RKO (cell line): ENCODE data around the gene MRTFA.

Experiments
- DNase-seq: peaks from one replicate; pipeline ENCODE4 v3.0.0-alpha.2; 2016; ENCODE audit warnings: low spot score

MRTFA gene

DNA sequence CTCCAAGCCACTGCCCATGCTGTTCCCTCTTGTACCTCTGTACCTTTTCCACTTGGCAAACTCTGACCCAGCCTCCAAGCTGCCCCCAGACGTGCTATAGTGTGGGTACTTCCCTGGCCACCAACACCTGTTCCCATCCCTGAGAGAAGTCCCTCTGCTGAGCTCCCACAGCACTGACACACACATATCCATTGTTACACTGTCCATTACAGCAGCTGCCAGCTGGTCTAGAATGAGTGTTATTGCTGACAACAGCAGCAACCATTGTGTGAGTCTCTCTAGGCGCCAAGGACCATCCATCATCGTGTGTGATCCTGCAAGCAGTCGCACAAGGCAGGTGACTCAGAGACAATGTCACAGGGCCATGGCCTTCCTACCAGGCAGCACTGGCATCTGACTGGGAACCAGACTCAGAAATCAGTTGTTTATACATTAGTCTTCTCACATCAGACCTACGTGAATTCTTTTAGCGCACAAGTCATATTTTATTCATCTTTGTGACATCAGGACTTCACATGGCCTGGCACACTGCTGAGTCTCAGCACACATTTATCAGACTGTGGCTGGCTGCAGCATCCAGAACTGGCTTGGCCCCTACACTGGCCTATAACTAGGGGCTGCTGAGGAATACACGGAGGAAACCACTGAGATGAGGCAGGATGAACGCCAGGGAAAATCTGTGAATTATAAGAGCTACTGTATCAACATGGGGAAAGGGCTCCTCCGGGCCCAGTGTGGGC lies 209.8 kb downstream of the MRTFA start:
- peak; percentile 35 for DNase-seq

DNA sequence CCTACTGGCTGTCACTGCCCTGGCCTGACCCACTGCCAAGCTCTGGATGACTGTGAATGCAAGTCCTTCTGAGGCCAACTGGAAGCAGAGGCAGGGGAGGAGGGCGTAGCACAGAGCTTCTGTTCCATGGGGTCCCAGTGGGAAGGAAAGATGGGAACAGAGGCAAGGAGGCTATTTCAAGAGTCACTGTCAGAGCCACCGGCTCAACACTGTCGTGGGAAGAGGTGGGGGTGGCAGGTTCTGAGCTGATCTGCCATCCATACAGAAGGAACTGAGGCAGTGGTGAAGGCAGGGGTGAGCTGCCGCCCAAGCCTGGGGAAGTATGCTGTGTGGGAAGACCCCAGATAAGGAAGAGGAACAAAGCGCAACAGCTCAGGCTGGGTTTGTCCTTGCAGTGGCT lies 211.4 kb downstream of the MRTFA start:
- DNase-seq = no peak

DNA sequence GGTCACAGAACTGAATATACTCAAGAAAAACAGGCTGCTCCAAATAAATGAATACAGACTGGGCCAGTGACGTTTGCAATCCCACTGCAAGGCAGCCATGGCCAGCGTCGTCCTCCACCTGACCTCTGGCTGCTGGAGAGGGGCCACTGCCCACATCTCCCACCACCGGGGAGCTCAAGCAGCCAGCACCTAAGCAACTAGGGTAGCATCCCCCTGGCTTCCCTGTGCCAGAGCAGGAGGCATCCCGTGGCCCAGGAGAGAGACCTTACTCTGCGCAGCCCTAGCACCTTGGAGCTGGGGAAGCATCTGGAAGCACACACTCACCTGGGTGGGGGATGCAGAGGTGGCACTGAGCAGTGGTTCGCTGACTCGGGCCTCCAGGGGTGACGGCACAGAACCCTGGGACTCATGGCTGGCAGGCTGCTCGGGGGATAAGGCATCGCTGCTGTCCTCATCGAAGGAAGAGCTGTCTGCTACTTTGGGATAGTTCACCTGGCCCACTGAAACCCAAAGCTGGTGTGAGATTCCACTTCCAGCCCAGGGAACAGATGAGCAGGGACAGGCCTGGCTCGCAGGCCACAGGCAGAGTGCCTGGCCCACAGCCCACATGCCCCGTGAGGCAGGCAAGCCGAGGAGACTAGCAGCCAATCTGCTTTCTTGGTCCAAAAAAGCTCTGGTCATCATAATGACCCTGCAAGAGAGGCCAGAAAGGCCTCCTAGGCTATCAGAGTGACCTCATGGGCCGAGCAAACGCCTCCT lies 212.5 kb downstream of the MRTFA start:
- no peak for DNase-seq

DNA sequence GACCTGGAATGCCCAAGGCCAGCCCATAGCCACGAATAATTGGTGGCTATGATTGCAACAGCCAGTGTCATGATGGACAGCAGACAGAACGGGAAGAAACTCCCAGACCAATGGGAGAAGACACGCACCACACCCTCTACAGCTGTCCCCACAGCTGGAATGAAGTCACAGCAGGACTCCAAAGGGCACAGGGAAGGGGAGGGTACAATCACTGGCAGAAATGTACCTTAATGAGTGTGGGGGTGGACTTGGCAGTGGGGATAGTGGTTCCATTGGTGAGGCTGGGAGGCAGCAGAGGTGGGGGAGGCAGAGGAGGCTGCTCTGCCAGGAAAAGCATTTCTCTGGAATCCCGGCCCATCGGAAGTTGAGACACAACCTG lies 213.2 kb downstream of the MRTFA start:
- no peak for DNase-seq

DNA sequence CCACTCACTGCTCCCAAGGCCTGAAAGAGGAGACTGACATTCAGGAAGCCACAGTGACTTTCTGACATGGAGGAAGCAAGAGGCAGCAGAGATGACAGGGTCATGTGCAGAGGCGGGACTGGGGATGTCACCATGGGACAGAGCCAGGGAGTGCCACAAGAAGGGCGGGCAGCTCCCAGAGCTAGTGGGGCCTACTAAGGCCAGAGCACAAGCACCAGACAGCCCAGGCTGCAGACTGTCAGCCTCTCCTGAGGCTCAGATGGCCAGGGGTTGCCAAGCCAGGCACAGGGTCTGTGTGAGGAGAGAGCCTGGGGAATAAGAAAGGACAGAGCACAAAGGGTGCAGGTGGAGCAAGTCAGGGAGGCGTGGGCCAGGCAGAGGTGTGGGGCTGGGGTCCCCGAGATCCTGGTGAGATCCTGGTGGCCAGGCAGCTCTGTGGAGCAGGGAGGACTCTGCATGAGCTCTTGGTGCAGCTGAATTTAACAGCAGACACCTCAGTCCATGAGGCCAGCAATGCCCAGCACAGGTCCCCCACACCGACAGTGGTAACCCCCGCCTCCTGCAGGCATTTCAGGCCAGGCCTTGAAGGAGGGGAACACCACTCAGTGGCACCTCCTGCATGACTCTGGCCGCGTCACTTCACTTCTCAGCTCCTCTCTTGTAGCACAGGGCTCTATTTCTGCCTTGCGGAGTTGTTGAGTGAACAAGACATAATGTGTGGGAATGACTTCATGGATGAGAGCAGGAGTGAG lies 213.8 kb downstream of the MRTFA start:
- DNase-seq = no peak

DNA sequence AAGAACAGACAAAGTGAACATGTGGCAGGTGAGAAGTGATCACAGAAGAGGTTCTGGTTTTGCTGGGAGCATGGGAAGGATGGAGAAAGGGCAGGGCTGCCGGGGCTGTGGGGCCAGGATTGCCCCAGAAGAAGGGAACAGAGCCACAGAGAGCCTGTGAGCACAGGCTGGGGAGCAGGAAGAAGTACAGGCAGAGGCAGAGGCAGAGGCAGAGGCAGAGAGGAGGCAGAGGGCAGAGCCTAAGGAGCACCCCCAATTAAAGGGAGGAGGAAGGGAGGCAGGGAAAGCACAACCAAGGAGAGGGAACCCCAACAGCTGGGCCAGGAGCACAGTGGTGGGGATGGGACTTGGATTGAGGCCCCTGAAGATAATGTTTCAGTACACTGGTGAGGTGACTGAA lies 214.6 kb downstream of the MRTFA start:
- no peak for DNase-seq

DNA sequence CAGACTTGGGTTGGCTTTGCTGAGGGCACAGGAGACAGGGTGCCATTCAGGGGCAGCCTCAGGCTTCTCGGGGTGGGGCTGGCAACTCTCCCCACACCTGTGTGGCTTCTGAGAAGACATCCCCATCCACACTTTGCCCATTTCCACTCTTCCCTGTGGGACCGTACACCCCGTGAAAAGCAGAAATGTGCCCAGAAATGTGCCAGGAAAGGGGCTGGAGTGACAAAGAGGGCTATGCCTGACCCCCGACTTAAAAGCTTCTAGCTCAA lies 215.5 kb downstream of the MRTFA start:
- DNase-seq = no peak

DNA sequence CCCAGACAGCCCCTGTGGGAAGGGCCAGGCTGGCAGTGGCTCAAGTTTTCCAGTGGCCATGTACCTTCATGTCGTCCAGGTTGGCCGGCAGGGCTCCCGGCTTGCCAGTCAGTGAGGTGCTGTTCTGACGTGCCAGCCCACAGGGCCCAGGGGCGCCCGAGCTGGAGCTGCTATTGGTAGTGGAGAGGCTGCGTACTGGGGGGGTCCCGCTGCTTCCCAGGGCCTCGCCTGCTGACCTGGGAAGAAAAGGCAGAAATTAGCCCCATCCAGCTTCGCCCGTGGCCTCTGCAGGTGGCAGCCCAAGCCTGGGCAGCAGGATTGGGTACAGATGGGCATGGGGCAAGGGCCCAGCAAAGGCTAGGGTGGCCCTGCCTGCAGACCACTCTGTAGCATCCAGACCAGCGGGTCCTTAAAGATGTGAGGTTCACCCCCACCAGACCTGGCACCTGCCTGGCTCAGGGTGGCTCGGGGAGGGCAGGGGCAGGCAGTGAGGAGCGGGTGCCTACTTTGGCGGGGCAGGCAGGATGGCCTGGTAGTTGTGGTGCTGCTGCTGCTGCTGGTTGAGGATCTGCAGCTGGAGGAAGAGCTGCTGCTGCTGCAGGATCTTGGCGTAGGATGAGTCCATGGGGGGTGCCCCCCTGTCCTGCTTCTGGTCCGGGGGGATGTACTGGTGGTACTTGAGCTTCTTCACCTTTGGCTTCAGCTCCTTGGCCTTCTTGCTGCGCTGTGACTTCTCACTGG lies 216.0 kb downstream of the MRTFA start:
- no peak for DNase-seq

DNA sequence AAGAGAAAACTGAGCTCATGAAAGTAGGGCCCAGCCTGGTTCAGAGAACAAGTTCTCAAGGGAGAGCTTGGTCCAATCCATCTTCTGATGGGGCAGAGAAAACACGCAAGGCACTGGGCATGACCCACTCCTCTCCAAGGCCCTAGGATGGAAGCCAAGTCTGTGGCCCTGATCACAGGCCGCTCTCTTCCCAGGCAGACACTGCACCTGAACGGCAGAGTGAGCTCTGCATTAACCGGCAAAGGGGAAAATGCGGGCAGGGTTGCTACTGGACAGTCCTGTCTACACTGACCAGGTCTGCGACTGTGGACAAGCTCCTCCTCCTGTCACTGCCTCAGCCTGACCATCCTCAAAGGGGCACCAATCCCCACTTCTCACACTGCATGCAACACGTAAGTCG lies 216.8 kb downstream of the MRTFA start:
- no peak for DNase-seq

DNA sequence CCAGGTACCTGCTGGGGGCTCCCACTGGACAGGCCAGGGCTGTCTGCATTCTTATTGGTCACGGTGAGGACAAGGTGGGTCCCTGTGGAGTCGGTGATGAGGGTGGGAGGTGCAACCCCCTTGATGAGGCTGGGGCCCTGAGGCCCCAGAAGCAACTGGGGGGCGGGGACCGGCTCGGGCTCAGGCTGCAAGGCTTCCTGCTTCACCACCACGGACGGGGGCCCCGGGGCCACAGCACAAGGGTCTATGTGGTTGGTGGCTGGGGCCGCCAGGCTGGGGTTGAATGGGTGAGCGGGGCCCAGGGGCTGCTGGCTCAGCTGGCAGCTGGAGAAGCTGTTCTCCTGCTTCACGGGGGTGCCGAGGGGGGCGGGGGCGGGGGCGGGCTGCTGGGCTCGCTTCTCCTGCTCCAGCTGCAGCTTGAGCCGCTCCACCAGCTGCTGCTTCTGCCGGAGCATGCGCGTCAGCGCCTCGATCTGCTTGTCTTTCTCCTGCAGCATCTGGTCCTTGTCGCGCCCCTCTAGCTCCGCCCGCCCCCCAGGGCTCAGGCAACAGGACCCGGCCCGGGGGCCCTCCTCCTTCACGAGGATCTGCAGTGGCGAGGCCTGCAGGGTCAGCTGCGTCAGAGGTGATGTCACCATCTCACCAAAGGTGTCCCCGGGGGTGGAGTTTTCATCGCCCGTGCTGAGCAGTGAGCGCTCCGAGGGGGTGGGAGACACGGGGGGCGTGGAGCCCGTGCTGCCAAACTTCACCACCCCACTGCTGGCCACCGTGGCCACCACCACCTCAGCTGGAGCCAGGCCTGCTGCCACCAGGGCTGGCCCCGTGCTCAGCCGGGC lies 217.9 kb downstream of the MRTFA start:
- no peak for DNase-seq

DNA sequence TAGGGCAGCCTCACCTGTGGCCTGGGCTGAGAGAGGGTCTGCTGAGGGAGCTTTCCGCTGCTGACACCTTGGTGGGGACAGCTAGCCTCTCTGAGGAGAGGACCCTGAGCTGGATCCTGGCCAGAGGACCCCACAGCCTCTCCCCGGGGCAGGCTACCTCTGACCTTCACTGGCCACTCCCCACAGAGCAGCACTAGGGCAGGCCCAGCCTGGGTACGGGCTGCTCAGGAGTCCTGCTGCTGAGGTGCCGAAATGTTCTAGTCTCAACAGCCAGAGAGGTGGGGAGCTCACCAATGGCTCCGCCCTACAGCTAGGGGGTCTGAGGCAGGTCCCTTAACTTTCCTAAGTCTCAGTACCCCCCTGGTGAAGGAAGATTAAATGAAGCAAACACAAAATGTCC lies 218.6 kb downstream of the MRTFA start:
- no peak for DNase-seq

DNA sequence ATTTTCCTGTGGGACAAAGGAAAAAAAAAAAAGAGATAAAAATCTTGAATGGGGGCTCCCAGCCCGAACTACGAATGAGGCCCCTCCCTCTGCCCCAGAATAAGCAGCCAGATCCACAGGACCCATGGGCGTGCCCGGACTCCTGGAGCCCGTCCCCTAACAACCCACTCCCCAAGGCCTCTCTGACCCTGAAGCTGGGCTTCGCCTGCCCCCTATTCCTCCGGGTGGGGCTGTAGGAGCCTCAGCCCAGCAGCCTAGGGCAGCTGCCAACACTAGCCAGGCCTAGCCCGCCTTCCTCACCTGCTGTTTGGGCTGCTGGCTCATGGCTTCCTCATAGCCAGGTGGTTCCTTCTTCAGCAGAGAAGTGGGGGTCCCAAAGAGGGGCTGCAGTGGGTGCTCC lies 219.5 kb downstream of the MRTFA start:
- no peak for DNase-seq

DNA sequence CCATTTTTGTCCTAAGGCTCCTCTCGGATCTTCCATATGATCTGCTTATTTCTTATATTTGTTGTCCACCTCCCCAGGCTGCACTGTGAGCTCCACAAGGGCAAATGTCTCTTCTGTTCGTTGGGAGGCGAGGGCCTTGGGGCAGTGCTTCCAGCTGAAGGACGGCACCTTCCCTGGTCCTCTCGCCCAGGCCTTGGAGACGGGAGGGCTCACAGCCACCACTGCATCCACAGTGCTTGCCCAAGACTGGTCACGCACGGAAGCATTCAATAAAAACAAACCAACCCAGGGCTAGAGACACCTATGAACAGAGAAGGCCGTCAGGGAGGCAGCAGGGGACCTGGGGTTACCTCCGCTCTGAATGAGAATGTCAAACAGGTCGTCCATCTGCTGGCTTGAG lies 219.9 kb downstream of the MRTFA start:
- DNase-seq = no peak

DNA sequence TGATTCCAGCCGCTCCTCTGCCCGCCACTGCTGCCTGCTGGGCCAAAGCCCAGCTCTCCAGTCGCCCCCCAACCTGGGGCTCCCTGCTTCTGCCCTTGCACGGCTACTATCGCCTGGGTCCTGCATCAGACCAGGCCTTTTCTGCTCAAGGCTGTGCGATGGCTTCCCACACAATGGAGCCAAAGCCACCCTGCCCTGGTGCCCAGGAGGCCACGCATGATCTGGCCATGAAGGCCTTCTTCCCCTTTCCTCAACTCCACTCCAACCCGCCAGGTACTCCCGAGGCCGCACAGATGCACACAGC lies 220.3 kb downstream of the MRTFA start:
- DNase-seq = no peak

DNA sequence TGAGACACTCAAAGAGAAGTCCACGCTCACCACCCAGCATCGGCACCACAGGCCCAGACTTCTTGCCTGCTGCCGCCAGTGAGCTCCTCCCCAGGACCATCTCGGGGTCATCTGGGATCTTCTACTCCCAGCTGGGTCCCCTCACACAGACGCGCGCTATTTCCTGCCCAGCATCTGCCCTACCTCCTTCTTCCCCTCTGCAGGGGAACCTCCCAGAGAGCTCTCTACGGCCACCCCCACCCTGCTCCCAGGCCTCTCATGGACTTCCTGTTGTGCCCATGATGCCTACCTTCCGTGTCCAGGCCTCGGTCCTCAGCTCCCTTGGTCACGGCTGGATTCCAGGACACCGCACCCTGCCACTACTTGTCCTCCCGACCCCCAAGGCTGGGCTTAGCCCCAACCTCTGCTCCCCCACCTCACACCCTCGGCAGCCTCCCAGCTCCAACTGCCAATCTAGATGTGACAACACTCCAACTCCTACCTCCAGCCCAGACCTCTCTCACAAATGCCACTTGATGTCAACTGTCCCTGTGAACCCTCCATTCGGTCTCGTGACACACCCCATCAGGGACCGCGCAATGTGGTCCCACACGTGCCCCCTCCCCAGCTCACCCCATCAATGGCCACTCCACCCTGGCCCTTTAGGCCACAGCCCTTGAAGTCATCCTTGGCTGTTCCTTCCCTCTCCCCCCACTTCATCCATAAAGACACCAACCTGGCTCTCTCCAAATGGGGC lies 220.8 kb downstream of the MRTFA start:
- DNase-seq = no peak

DNA sequence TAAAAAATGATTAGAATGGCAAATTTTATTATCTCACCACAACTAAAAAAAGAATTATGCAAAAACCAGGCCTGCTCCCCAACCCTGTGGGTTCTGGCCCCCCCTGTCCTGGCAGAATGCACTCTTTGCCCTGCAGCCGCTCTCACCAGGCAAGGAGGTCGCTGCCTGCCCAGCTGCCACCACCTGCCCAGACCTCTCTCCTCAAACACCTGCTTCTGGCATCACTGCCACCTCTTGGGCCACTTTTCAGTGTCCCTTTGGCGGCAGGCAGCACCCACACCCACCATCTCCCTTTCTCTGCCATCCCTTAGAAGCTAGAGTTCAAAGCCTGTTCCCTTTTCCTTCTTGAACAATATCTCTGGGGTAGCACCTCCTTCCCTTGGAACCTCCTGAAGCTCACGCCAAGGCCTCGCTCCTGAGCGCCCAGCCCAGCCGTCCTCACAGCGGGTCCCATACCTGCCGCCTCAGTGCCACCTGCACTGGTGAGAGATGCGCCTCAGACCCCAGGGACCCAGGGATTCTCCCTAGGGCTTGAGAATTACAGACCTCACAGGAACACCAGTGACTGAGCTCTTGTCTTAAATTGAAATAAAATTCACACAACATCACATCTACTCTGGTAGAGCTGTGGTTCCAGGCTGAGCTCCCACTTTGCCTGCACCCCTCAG lies 221.5 kb downstream of the MRTFA start:
- no peak for DNase-seq

DNA sequence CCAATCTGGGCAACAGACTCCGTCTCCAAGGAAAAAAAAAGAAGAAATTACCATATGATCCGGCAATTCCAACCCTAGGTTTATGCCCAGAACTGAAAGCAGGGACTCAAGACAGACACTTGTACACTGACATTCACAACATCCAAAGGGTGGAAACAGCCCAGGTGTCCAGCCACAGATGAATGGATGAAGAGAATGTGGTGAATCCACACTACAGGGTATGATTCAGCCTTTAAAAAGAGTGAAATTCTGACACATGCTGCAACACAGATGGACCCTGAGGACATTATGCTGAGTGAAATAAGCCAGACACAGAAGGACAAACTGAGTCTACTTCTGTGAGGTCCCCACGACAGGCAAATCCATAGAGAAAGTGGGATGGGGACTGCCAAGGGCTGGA lies 222.2 kb downstream of the MRTFA start:
- no peak for DNase-seq

DNA sequence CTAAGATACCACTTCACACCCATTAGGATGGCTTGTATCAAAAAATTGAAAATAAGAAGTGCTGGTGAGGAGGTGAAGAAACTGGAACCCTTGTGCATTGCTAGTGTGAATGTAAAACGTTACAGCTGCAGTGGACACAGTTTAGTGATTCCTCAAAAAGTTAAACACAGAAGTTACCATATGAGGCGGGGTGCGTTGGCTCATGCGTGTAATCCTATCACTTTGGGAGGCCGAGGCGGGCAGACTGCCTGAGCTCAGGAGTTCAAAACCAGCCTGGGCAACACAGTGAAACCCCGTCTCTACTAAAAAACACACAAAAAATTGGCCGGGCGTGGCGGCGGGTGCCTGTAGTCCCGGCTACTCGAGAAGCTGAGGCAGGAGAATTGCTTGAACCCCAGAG lies 222.6 kb downstream of the MRTFA start:
- no peak for DNase-seq

DNA sequence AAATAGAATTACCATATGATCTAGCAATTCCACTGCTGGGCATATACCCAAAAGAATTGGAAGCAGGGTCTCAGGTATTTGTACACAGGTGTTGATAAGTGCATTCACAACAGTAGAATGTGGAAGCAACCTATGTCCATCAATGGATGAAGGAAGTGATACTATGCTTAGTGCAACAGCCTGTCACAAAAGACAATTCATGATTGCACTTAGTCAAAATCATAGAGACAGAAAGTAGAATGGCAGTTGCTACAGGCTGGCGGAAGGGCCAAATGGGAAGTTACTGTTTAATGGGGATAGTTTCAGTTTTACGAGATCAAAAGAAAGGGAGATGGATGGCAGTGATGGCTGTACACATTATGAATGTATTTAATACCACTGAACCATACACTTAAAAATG lies 224.1 kb downstream of the MRTFA start:
- DNase-seq = no peak

DNA sequence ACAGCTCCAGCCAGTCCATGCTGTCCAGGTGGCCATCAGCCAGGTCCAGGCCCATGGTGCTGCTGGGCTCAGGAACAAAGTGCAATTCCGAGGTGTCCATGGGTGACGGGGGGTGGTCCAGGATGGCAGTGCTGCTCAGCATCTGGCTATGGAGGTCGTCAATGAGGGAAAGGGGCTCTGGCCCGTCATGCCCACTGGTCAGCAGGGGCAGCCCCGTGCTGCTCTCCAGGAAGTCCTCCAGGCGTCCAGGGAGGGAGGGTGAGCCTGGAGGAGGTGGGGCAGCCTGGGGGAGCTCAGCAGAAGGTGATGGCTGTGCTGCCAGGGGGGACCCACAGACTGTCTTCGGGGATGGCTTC lies 225.0 kb downstream of the MRTFA start:
- no peak for DNase-seq
